ENCODE results near the gene NUMA1. TPM values are rescaled to one million over a fixed set of nuclear protein-coding genes. Genes with fewer than 3 reads are reported as not detected.

Gene NUMA1
- total and polyA plus RNA-seq, 2 of the 8 experiments (the other 6 are each of a cell fraction or from before 2014, with no cell fraction given), result 101 to 107 TPM

DNA sequence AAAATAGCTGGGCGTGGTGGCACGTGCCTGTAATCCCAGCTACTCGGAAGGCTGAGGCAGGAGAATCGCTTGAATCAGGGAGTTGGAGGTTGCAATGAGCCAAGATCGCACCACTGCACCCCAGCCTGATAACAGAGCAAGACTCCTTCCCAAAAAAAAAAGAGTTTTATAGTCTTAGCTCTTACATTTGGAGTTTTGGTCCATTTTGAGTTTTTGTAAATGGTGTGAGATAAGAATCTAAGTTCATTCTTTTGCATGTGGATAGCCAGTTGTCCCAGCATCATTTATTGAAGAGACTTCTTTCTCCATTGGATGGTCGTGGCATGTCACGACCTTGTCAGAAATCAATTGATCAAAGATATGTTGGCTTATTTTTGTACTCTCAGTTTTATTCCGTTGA lies 116.9 kb downstream of the NUMA1 start:
- Histone ChIP-seq H4K8ac (ENCODE audit: extremely low read depth, insufficient read depth, low read length) (no peak overlapping the region), H2BK120ac (replicated peaks; ENCODE audit: low read depth, low read length) (no peak overlapping the region), H3K14ac (ENCODE audit: insufficient read length) (no peak overlapping the region), H2BK12ac (ENCODE audit: low read depth, low read length) (no peak overlapping the region), H3K9ac (replicated peaks in 1 of 4; ENCODE audit: extremely low read depth in 1 of 4, low read depth in 3 of 4, low read length in 3 of 4) (no peak overlapping the region), H2BK20ac (ENCODE audit: low read length) (no peak overlapping the region), H2AFZ (ENCODE audit: low read length) (no peak overlapping the region), H2BK5ac (ENCODE audit: low read depth, low read length) (no peak overlapping the region), H4K91ac (replicated peaks; ENCODE audit: insufficient read length, low read length) (no peak overlapping the region), H3K23ac (ENCODE audit: insufficient read length) (no peak overlapping the region), H3K56ac (replicated peaks; ENCODE audit: insufficient read length, low read depth, low read length) (no peak overlapping the region), H3K4ac (replicated peaks; ENCODE audit: insufficient read length, low read depth, low read length) (no peak overlapping the region), H3K36me3 (ENCODE audit: control insufficient read depth in 2 of 4, insufficient read depth in 4 of 4, low read length in 3 of 4) (peaks cover 0 to 25% (median 11%) of the 10 kb centered on the region in 4 experiments; a peak in 5 of 8 replicates), H3K79me1 (ENCODE audit: low read depth, low read length) (no peaks in the 10 kb centered on the region; the same call in 1 of the 2 replicates), H3K4me3 (ENCODE audit: extremely low read depth in 1 of 4, insufficient read depth in 2 of 4, low read depth in 3 of 4, low read length in 4 of 4) (no peak overlapping the region), H2BK15ac (ENCODE audit: low read length) (no peak overlapping the region), H3K4me1 (replicated peaks in 1 of 4; ENCODE audit: control insufficient read depth in 3 of 4, insufficient read depth in 4 of 4, low read length in 3 of 4) (no peaks in the 10 kb centered on the region), H3K9me3 (ENCODE audit: insufficient read depth in 2 of 2, low read depth in 1 of 2, low read length in 1 of 2) (no peaks in the 10 kb centered on the region), H3K27ac (ENCODE audit: low read depth, low read length) (no peak overlapping the region), H3K79me2 (ENCODE audit: control insufficient read depth in 1 of 2, insufficient read depth in 2 of 2, low read length in 2 of 2) (0 out of 4 replicates have a peak, but pooled peaks cover 0 to 5% of the 10 kb centered on the region in 2 experiments), H3K4me2 (ENCODE audit: insufficient read depth in 1 of 2, low read depth in 2 of 2, low read length in 2 of 2) (no peak overlapping the region), H4K5ac (ENCODE audit: insufficient read length, low read depth, low read length) (no peak overlapping the region), H3K18ac (ENCODE audit: extremely low read depth, low read length) (no peak overlapping the region), H4K20me1 (replicated peaks in 1 of 2; ENCODE audit: control insufficient read depth in 1 of 2, insufficient read depth in 2 of 2, low read length in 2 of 2) (peaks cover 2 to 4% of the 10 kb centered on the region in 2 experiments), H2AK5ac (ENCODE audit: low read depth, low read length) (no peak overlapping the region), H3K23me2 (ENCODE audit: low read depth, low read length) (no peaks in the 10 kb centered on the region), H3K27me3 (replicated peaks in 1 of 4; ENCODE audit: control insufficient read depth in 3 of 4, extremely low read depth in 1 of 4, insufficient read depth in 3 of 4, low read length in 3 of 4) (no peaks in the 10 kb centered on the region)
- WGBS, 2 experiments (ENCODE audit: extremely low coverage in 1 of 2, insufficient coverage in 1 of 2, insufficient read length in 1 of 2, insufficient replicate concordance in 2 of 2, low coverage in 1 of 2, low lambda C conversion rate in 2 of 2, missing lambda C conversion rate in 1 of 2), result 90% methylated on average over 8 of the region's 8 CpGs; no CpG with 5 or more reads in 1 of the 2 experiments
- CTCF ChIA-PET (ENCODE audit: partially characterized antibody), result no interaction called here
- FAIRE-seq, result no peak
- no peak for DNase-seq (ENCODE audit: low read depth in 1 of 2, low spot score in 2 of 2)
- POLR2A ChIA-PET (ENCODE audit: partially characterized antibody), result interaction anchor here (1.8 kb wide), 1 partner anchor 35 kb away, joined by 4 read pairs; the partner anchor contains the start of gene XNDC1N
- TF ChIP-seq EZH2 (IDR thresholded peaks at IDR 0.05; ENCODE audit: low read depth, low read length, severe bottlenecking) (no peak), RNF2 (IDR thresholded peaks at IDR 0.05; ENCODE audit: borderline replicate concordance, low read depth, low read length, missing control alignments, poor library complexity, severe bottlenecking) (no peak), KDM5A (IDR thresholded peaks at IDR 0.05; ENCODE audit: low read length) (no peak), BACH1 (IDR thresholded peaks at IDR 0.05; ENCODE audit: low read length) (no peak), PHF8 (conservative IDR thresholded peaks at IDR 0.05; ENCODE audit: low read depth, low read length) (no peak), HDAC2 (IDR thresholded peaks at IDR 0.05; ENCODE audit: borderline replicate concordance in 1 of 2, low read depth in 2 of 2, low read length in 2 of 2) (no peak), CHD2 (IDR thresholded peaks at IDR 0.05; ENCODE audit: low read length) (no peak), SAP30 (IDR thresholded peaks at IDR 0.05; ENCODE audit: insufficient read depth, insufficient replicate concordance, low read length) (no peak), KDM1A (IDR thresholded peaks at IDR 0.05; ENCODE audit: borderline replicate concordance, low read length) (no peak)
- TF ChIP-seq, protein P1, sequence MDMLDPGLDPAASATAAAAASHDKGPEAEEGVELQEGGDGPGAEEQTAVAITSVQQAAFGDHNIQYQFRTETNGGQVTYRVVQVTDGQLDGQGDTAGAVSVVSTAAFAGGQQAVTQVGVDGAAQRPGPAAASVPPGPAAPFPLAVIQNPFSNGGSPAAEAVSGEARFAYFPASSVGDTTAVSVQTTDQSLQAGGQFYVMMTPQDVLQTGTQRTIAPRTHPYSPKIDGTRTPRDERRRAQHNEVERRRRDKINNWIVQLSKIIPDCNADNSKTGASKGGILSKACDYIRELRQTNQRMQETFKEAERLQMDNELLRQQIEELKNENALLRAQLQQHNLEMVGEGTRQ (IDR thresholded peaks at IDR 0.05; ENCODE audit: low read length), result no peak
- TF ChIP-seq, protein P2, sequence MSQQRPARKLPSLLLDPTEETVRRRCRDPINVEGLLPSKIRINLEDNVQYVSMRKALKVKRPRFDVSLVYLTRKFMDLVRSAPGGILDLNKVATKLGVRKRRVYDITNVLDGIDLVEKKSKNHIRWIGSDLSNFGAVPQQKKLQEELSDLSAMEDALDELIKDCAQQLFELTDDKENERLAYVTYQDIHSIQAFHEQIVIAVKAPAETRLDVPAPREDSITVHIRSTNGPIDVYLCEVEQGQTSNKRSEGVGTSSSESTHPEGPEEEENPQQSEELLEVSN (IDR thresholded peaks at IDR 0.05), result no peak
